SK-N-SH treated with all-trans-retinoic acid at 6 μM for 48 hours (cell line): Measurements from ENCODE around the gene PAK5.
A peak's percentile ranks its signal among the peaks of the same experiment; 100 is the strongest.

ENCODE experiments used
- ATAC-seq: fragments of 200-7000 bp; cut with Tn5 transposase; 3 replicates; pipeline ENCODE4 v1.9.1; 2020; ENCODE audit warnings: mild to moderate bottlenecking, moderate library complexity
- ARNTL ChIP-seq: fragments of 450-650 bp; formaldehyde crosslinking; IDR thresholded peaks from 2 replicates; pipeline ENCODE4 v1.5.0; 2020; ENCODE audit warnings: low read depth, mild to moderate bottlenecking, moderate library complexity, borderline replicate concordance
- CREB5 ChIP-seq: fragments of 250-450 bp; sonication (Bioruptor Pico); IDR thresholded peaks from 2 replicates; pipeline ENCODE4 v1.5.1; 2020; ENCODE audit warnings: low read depth, mild to moderate bottlenecking, moderate library complexity
- CSDC2 ChIP-seq: fragments of 250-450 bp; sonication (Bioruptor Pico); IDR thresholded peaks from 2 replicates; pipeline ENCODE4 v1.5.0; 2020; ENCODE audit warnings: mild to moderate bottlenecking, moderate library complexity
- CSRNP3 ChIP-seq: fragments of 250-450 bp; sonication (Bioruptor Pico); IDR thresholded peaks from 2 replicates; pipeline ENCODE4 v1.5.1; 2021; ENCODE audit warnings: mild to moderate bottlenecking, moderate library complexity
- GLIS3 ChIP-seq: fragments of 250-450 bp; sonication (Bioruptor Pico); IDR thresholded peaks from 2 replicates; pipeline ENCODE4 v1.5.0; 2020; ENCODE audit warnings: mild to moderate bottlenecking, moderate library complexity
- OSR1 ChIP-seq: fragments of 250-450 bp; sonication (Bioruptor Pico); IDR thresholded peaks from 2 replicates; pipeline ENCODE4 v1.8.0; 2022; ENCODE audit warnings: moderate library complexity, mild to moderate bottlenecking, inconsistent platforms
- PATZ1 ChIP-seq: fragments of 250-450 bp; sonication (Bioruptor Pico); IDR thresholded peaks from 2 replicates; pipeline ENCODE4 v1.8.0; 2020; ENCODE audit warnings: mild to moderate bottlenecking, moderate library complexity, borderline replicate concordance
- POU6F1 ChIP-seq: fragments of 250-450 bp; sonication (Bioruptor Pico); IDR thresholded peaks from 2 replicates; pipeline ENCODE4 v1.8.0; 2021; ENCODE audit warnings: low read depth, mild to moderate bottlenecking, moderate library complexity, borderline replicate concordance
- PPARA ChIP-seq: fragments of 250-450 bp; sonication (Bioruptor Pico); IDR thresholded peaks from 2 replicates; pipeline ENCODE4 v1.5.0; 2020; ENCODE audit warnings: mild to moderate bottlenecking, borderline replicate concordance
- RARB ChIP-seq: fragments of 250-450 bp; sonication (Bioruptor Pico); IDR thresholded peaks from 2 replicates; pipeline ENCODE4 v1.8.0; 2021; ENCODE audit warnings: mild to moderate bottlenecking, moderate library complexity
- SNAI2 ChIP-seq: fragments of 250-450 bp; sonication (Bioruptor Pico); IDR thresholded peaks from 2 replicates; pipeline ENCODE4 v1.5.0; 2020; ENCODE audit warnings: mild to moderate bottlenecking, moderate library complexity
- TCF4 ChIP-seq: fragments of 250-450 bp; sonication (Bioruptor Pico); IDR thresholded peaks from 2 replicates; pipeline ENCODE4 v1.8.0; 2021; ENCODE audit warnings: mild to moderate bottlenecking, moderate library complexity, borderline replicate concordance
- TOX ChIP-seq: fragments of 250-450 bp; sonication (Bioruptor Pico); IDR thresholded peaks from 2 replicates; pipeline ENCODE4 v1.8.0; 2021; ENCODE audit warnings: mild to moderate bottlenecking, moderate library complexity, borderline replicate concordance
- TSHZ2 ChIP-seq: fragments of 250-450 bp; sonication (Bioruptor Pico); IDR thresholded peaks from 2 replicates; pipeline ENCODE4 v1.5.0; 2020; ENCODE audit warnings: mild to moderate bottlenecking, moderate library complexity
- ZC3H10 ChIP-seq: fragments of 250-450 bp; sonication (Bioruptor Pico); IDR thresholded peaks from 2 replicates; pipeline ENCODE4 v1.5.1; 2021; ENCODE audit warnings: mild to moderate bottlenecking, moderate library complexity
- ZFP3 ChIP-seq: fragments of 250-450 bp; sonication (Bioruptor Pico); IDR thresholded peaks from 2 replicates; pipeline ENCODE4 v1.5.0; 2020; ENCODE audit warnings: mild to moderate bottlenecking, moderate library complexity
- ZFP30 ChIP-seq: fragments of 450-650 bp; formaldehyde crosslinking; IDR thresholded peaks from 2 replicates; pipeline ENCODE4 v1.5.0; 2022; ENCODE audit warnings: mild to moderate bottlenecking, moderate library complexity
- ZNF565 ChIP-seq: fragments of 450-650 bp; formaldehyde crosslinking; conservative IDR thresholded peaks from 2 replicates; pipeline ENCODE4 v1.5.0; 2020; ENCODE audit warnings: low read depth, mild to moderate bottlenecking, moderate library complexity
- ZNF70 ChIP-seq: fragments of 450-650 bp; formaldehyde crosslinking; IDR thresholded peaks from 2 replicates; pipeline ENCODE4 v1.5.0; 2020; ENCODE audit warnings: mild to moderate bottlenecking, moderate library complexity
- ZNF8 ChIP-seq: fragments of 450-650 bp; formaldehyde crosslinking; IDR thresholded peaks from 2 replicates; pipeline ENCODE4 v1.5.0; 2020; ENCODE audit warnings: mild to moderate bottlenecking, moderate library complexity

Gene PAK5

GRCh38 chr20:9608639-9609340 is 230.1 kb downstream of the PAK5 start:
- TF ChIP-seq ARNTL (CRISPR knock-in tag): no peak
- no peak for TF ChIP-seq PPARA
- no peak for TF ChIP-seq POU6F1 (CRISPR knock-in tag)
- no peak for TF ChIP-seq OSR1 (CRISPR knock-in tag)
- TF ChIP-seq CSDC2 (CRISPR knock-in tag): no peak
- no peak for TF ChIP-seq TSHZ2 (CRISPR knock-in tag)
- 0 out of 3 replicates have a peak, but pooled peaks have one; percentile 18 for ATAC-seq

- TF ChIP-seq ZC3H10 (no peak), ZNF565 (no peak), ARNTL (CRISPR knock-in tag) (no peak), TCF4 (CRISPR knock-in tag) (no peak), SNAI2 (no peak), ZFP3 (CRISPR knock-in tag) (no peak), PPARA (no peak), ZNF8 (no peak), TOX (CRISPR knock-in tag) (no peak), CSRNP3 (no peak), RARB (CRISPR knock-in tag) (no peak), PATZ1 (CRISPR knock-in tag) (no peak), POU6F1 (CRISPR knock-in tag) (no peak), CREB5 (no peak), GLIS3 (no peak), ZNF70 (CRISPR knock-in tag) (no peak), TSHZ2 (CRISPR knock-in tag) (no peak), ZFP30 (no peak), CSDC2 (CRISPR knock-in tag) (no peak), OSR1 (CRISPR knock-in tag) (no peak)
- no peak for ATAC-seq
These were observed 236.1 kb downstream of the PAK5 start for GRCh38 chr20:9602847-9603183.
